Stimulated activated memory B cell treated with anti-CD40 and anti-IgM and Interleukin-4, amounts not matched to agents 10 μg/mL and 1 μg/mL and 100 μg/mL, for 72 hours (primary cell): Measurements from ENCODE around the gene SOCS6.
"Not testable (repeated sequence)": the region's sequence is repeated elsewhere in the genome, so short reads cannot be mapped to it uniquely, and the experiment has no call there.

Experiments
- ATAC-seq: fragments of 150-1000 bp; cut with Tn5 transposase; 2 replicates; pipeline ENCODE4 v1.10.0; 2021
- H3K27ac Mint-ChIP-seq: one replicate; pipeline ENCODE4 v1.8.0; 2022; ENCODE audit warnings: mild to moderate bottlenecking, mixed read lengths
- H3K27me3 Mint-ChIP-seq: one replicate; pipeline ENCODE4 v1.8.0; 2022; ENCODE audit warnings: mixed read lengths
- H3K36me3 Mint-ChIP-seq: one replicate; pipeline ENCODE4 v1.8.0; 2022; ENCODE audit warnings: mixed read lengths
- H3K4me1 Mint-ChIP-seq: one replicate; pipeline ENCODE4 v1.8.0; 2022; ENCODE audit warnings: mixed read lengths
- H3K4me3 Mint-ChIP-seq: one replicate; pipeline ENCODE4 v1.8.0; 2022; ENCODE audit warnings: mild to moderate bottlenecking, moderate library complexity, mixed read lengths
- H3K9me3 Mint-ChIP-seq: one replicate; pipeline ENCODE4 v1.8.0; 2022; ENCODE audit warnings: mixed read lengths

Gene SOCS6

GRCh38 chr18:70355620-70356385 is 67.0 kb downstream of the SOCS6 start:
- Mint-ChIP-seq H3K4me3 (no peak overlapping the region), H3K27ac (no peak overlapping the region), H3K27me3 (no peaks in the 10 kb centered on the region), H3K4me1 (no peaks in the 10 kb centered on the region), H3K9me3 (peaks cover 3% of the 10 kb centered on the region), H3K36me3 (no peaks in the 10 kb centered on the region)
- ATAC-seq = no peak

DNA sequence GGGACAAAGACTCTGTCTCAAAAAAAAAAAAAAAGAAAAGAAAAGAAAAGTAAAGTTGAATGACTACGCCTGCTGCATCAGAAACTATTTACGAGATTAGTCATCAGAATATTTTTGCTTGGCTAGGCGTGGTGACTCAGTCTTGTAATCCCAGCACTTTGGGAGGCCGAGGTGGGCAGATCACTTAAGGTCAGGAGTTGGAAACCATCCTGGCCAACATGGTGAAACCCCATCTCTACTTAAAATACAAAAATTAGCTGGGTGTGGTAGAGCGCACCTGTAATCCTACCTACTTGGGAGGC is 69.2 kb downstream of the SOCS6 start:
- not testable (repeated sequence) for H3K27me3 Mint-ChIP-seq, H3K36me3 Mint-ChIP-seq, H3K27ac Mint-ChIP-seq, H3K4me3 Mint-ChIP-seq, H3K9me3 Mint-ChIP-seq, H3K4me1 Mint-ChIP-seq
- ATAC-seq = peak; percentile 39

GRCh38 chr18:70359071-70359470 is 70.2 kb downstream of the SOCS6 start:
- Mint-ChIP-seq H3K4me1 (no peaks in the 10 kb centered on the region), H3K27me3 (no peaks in the 10 kb centered on the region), H3K9me3 (no peaks in the 10 kb centered on the region), H3K36me3 (no peaks in the 10 kb centered on the region), H3K4me3 (no peak overlapping the region), H3K27ac (no peak overlapping the region)
- no peak for ATAC-seq

GRCh38 chr18:70362258-70362657 is 73.4 kb downstream of the SOCS6 start:
- Mint-ChIP-seq H3K4me3 (no peak overlapping the region), H3K27me3 (no peaks in the 10 kb centered on the region), H3K27ac (no peak overlapping the region), H3K36me3 (no peaks in the 10 kb centered on the region), H3K4me1 (no peaks in the 10 kb centered on the region), H3K9me3 (no peaks in the 10 kb centered on the region)
- no peak for ATAC-seq

DNA sequence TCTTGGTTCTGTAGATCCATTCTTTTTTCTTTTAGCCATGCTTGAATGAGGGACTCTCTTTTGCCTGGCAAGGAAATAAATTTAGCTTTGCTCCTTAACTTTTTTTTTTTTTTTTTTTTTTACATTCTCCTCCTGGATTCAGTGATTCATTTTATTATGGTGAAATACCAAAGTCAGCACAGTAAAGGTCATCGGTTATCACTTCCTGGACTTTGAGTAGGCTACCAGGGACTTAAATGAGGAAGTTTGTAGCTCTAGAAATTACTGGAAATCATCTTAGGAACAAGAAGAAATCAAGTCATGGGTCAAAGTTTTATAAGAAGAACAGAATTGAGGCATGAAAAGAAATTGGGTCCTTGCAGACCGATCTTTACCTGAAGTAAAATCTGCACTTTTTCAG is 75.0 kb downstream of the SOCS6 start:
- Mint-ChIP-seq H3K9me3 (no peaks in the 10 kb centered on the region), H3K27ac (no peak overlapping the region), H3K4me1 (no peaks in the 10 kb centered on the region), H3K4me3 (no peak overlapping the region), H3K36me3 (no peaks in the 10 kb centered on the region), H3K27me3 (peaks cover 8% of the 10 kb centered on the region)
- ATAC-seq = no peak

DNA sequence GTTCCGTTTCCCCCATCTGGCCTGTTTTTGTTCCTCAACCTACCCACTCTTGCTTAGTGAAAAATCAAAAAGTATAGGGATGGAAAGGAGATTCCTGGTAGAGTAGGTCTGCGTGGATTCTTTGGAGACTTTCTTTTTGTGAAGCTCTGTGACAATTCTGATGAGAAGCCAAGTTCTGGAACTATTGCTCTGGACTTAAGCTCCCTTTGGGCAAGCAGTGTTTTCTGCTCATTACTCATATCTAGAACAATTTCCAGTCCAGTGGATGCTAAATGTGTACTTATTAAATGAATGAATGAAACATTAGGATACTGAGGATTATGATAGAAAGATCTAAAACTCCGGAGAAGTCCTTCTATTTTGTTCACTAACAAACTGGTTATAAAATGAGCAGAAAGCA is 76.5 kb downstream of the SOCS6 start:
- Mint-ChIP-seq H3K9me3 (no peaks in the 10 kb centered on the region), H3K27ac (no peak overlapping the region), H3K4me1 (no peaks in the 10 kb centered on the region), H3K4me3 (no peak overlapping the region), H3K27me3 (peaks cover 8% of the 10 kb centered on the region), H3K36me3 (no peaks in the 10 kb centered on the region)
- ATAC-seq = no peak

- no peaks in the 10 kb centered on the region for H3K4me1 Mint-ChIP-seq
- no peaks in the 10 kb centered on the region for H3K9me3 Mint-ChIP-seq
- H3K27me3 Mint-ChIP-seq = peaks cover 16% of the 10 kb centered on the region
- H3K4me3 Mint-ChIP-seq = no peak overlapping the region
- H3K36me3 Mint-ChIP-seq = no peaks in the 10 kb centered on the region
- H3K27ac Mint-ChIP-seq = no peak overlapping the region
- ATAC-seq = no peak
Observed at GRCh38 chr18:70366174-70366573, 77.3 kb downstream of the SOCS6 start.

- H3K9me3 Mint-ChIP-seq = no peaks in the 10 kb centered on the region
- H3K4me1 Mint-ChIP-seq = no peaks in the 10 kb centered on the region
- H3K36me3 Mint-ChIP-seq = no peaks in the 10 kb centered on the region
- no peak overlapping the region for H3K4me3 Mint-ChIP-seq
- ATAC-seq = no peak
- H3K27ac Mint-ChIP-seq = no peak overlapping the region
- peaks cover 16% of the 10 kb centered on the region for H3K27me3 Mint-ChIP-seq
Observed at GRCh38 chr18:70366670-70367069, 77.8 kb downstream of the SOCS6 start.

DNA sequence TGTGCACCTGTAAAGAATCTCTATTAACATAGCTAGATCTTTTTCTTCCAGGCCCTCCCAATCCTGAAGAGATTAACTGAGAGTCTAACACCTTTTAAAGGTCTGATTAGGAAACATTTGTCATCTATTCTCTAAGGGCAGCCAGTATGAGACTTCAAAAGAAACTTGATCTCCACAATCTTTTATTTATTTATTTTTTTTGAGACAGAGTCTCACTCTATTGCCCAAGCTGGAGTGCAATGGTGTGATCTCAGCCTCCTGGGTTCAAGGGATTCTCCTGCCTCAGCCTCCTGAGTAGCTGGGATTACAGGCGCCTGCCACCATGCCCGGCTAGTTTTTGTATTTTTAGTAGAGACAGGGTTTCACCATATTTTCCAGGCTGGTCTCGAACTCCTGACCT is 78.5 kb downstream of the SOCS6 start:
- not testable (repeated sequence) for H3K4me1 Mint-ChIP-seq, H3K27ac Mint-ChIP-seq, H3K36me3 Mint-ChIP-seq, H3K9me3 Mint-ChIP-seq, ATAC-seq, H3K4me3 Mint-ChIP-seq
- peaks cover 16% of the 10 kb centered on the region for H3K27me3 Mint-ChIP-seq

- H3K9me3 Mint-ChIP-seq = no peaks in the 10 kb centered on the region
- no peak for ATAC-seq
- H3K4me3 Mint-ChIP-seq = no peak overlapping the region
- H3K4me1 Mint-ChIP-seq = no peaks in the 10 kb centered on the region
- no peaks in the 10 kb centered on the region for H3K36me3 Mint-ChIP-seq
- no peak overlapping the region for H3K27ac Mint-ChIP-seq
- H3K27me3 Mint-ChIP-seq = peaks cover 16% of the 10 kb centered on the region
Observed at GRCh38 chr18:70368903-70369302, 80.1 kb downstream of the SOCS6 start.

DNA sequence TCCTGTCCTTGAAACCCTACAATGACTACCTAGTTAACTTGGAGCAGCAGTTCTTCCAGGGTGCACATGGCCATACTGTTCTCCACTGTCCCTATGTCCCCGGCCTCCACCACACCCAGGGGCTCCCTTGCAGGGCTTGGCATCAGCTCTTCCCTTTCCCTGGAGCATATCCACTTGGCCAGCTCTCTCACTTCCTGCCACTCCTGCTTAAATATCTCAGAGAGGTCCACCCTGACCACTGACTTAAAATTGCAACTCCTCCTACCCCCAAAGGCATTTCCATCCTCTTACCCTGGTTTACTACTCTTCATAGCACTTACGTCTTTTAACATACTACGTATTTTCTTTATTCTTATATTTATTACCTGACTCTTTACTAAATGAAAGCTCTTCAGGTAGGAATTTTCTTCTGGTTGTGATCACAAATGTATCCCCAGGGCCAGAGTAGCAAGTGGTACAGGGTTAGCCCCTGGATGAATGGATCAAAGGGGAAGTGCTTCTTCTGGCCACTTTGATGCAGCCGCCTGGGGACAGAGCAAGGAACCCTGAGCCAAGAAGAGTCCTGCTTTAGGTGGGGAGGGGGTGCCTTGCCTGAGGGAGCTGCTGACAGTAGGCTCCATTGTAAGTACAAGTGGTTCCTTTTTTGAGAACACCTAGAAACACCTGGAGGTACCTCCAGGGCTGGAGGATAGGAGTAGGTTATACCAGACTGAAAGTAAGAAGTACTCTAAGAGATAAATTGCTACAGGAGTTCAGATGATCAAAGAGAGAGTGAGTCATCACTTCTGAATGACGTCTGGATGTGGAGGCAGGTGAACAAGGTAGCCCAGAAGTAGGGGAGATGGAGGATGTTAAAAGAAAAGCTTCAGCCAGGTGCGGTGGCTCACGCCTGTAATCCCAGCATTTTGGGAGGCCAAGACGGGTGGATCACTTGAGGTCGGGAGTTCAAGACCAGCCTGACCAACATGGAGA is 82.2 kb downstream of the SOCS6 start:
- Mint-ChIP-seq H3K27me3 (peaks cover 16% of the 10 kb centered on the region), H3K27ac (no peak overlapping the region), H3K4me3 (no peak overlapping the region), H3K4me1 (no peaks in the 10 kb centered on the region), H3K36me3 (no peaks in the 10 kb centered on the region), H3K9me3 (peaks cover under 1% of the 10 kb centered on the region)
- no peak for ATAC-seq

- peaks cover 4% of the 10 kb centered on the region for H3K9me3 Mint-ChIP-seq
- H3K36me3 Mint-ChIP-seq = no peaks in the 10 kb centered on the region
- ATAC-seq = no peak
- no peaks in the 10 kb centered on the region for H3K4me1 Mint-ChIP-seq
- peaks cover 16% of the 10 kb centered on the region for H3K27me3 Mint-ChIP-seq
- H3K27ac Mint-ChIP-seq = no peak overlapping the region
- H3K4me3 Mint-ChIP-seq = no peak overlapping the region
Observed at GRCh38 chr18:70371908-70372307, 83.1 kb downstream of the SOCS6 start.

DNA sequence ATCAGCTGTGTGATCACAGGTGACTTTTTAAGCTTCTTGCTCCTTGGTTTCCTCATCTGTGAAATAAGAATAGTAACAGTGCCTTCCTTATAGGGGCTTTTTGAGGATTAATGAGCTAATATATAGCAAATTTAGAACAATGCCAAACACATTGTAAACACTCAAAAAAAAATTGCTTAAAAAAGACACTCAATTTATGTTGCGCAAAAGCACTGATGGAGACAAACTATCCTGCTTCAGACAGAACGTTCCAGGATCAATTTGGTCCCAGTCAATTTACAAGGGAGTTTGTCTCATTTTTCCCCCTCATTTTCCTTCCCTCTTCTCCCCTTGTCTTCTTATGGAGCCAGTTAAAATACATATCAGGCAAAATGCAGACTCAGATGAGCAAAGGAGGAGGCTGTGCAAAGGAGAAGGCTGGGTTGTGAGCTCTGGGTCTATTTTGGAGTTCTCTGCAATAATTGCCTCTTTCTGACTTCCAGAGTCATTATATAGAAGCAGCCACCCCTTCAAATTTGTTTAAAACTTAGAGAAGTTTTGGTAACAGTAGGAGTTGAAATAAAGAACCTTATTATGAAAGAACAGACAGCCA is 83.7 kb downstream of the SOCS6 start:
- Mint-ChIP-seq H3K4me1 (no peaks in the 10 kb centered on the region), H3K27me3 (peaks cover 15% of the 10 kb centered on the region), H3K9me3 (peaks cover 4% of the 10 kb centered on the region), H3K36me3 (no peaks in the 10 kb centered on the region), H3K4me3 (no peak overlapping the region), H3K27ac (no peak overlapping the region)
- no peak for ATAC-seq

- H3K9me3 Mint-ChIP-seq = peaks cover 4% of the 10 kb centered on the region
- no peaks in the 10 kb centered on the region for H3K4me1 Mint-ChIP-seq
- H3K27ac Mint-ChIP-seq = no peak overlapping the region
- H3K4me3 Mint-ChIP-seq = no peak overlapping the region
- no peaks in the 10 kb centered on the region for H3K36me3 Mint-ChIP-seq
- H3K27me3 Mint-ChIP-seq = peaks cover 10% of the 10 kb centered on the region
- no peak for ATAC-seq
Observed at GRCh38 chr18:70373042-70373519, 84.2 kb downstream of the SOCS6 start.

- Mint-ChIP-seq H3K36me3 (no peaks in the 10 kb centered on the region), H3K4me1 (no peaks in the 10 kb centered on the region), H3K27me3 (peaks cover 9% of the 10 kb centered on the region), H3K27ac (no peak overlapping the region), H3K4me3 (no peak overlapping the region), H3K9me3 (peaks cover 4% of the 10 kb centered on the region)
- ATAC-seq = no peak
Observed at GRCh38 chr18:70374154-70374553, 85.3 kb downstream of the SOCS6 start.
